ENCODE measurements around the gene TSPAN18.
A peak's percentile ranks its signal among the peaks of the same experiment; 100 is the strongest.

The TSPAN18 gene

GRCh38 chr11:44777209-44778194 is 50.7 kb downstream of the TSPAN18 start:
- no peak for DNase-seq (ENCODE audit: low read depth, low spot score)

- no peak for DNase-seq (ENCODE audit: low read depth, low spot score)
Measured at GRCh38 chr11:44778195-44779100, 51.7 kb downstream of the TSPAN18 start.

GRCh38 chr11:44779736-44780520 is 53.2 kb downstream of the TSPAN18 start:
- no peak for DNase-seq (ENCODE audit: low read depth, low spot score)

DNA sequence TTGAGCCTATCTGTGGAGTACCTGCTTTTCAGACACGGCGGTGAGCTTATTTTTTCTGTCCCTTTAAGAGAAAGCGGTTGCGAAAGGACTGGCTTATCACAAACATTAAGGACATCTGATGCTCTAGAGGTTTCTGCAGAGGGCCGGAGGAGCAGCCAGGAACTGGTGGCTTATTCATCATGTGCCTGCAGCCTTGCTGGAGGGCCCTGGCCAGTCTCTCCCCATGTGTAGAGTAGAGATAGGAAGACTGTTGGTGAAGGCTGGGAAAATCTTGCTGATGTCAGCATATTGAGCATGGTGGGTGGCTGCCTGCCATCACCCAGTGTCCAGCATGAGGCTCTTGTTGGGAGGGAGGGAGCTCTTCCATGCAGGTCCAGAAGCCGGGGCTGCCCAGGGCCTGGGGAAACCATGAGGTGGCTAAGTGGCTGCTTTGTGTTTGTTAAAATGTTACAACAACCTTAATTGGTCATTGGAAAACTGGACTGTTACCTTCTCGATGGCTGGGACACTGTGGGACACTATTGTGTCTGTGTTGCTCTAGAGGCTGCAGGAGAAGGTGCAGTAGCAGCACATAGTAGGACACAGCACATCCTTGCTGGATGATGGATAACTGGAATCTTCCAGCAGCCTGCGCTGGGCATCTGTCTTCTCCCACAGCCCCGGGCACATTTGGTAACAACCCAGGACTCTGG is 54.3 kb downstream of the TSPAN18 start:
- DNase-seq (ENCODE audit: low read depth, low spot score) = no peak

DNA sequence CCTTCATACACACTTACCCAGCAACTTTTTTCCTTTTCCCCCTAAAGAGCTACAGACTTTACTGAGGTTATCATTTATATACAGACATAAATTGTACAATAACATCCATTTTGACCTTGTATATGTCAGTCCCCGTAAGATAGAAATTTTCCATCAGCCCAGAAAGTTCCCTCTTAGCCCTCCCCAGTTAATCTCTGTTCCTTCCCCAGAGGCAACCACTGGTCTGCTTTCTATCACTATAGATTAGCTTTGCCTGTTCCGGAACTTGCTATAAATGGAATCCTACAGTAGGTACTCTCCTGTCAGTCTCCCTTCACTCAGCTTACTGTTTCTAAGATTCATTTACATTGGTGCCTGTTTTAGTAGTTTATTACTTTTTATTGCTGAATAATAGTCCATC is 54.9 kb downstream of the TSPAN18 start:
- no peak for DNase-seq (ENCODE audit: low read depth, low spot score)

DNA sequence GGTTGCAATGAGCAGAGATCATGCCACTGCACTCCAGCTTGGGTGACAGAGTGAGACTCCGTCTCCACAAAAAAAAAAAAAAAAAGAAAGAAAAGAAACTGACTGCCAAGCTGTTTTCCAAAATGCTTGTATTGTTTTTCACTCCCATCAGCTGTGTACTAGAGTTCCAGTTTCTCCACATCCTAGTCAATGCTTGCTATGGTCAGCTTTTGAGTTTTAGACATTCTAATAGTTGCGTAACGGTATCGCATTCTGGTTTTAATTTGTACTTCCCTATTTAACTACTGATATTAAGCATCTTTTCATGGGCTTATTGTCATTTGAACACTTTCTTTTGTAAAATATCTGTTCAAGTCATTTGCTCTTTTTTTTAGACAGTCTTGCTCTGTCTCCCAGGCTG is 55.7 kb downstream of the TSPAN18 start:
- DNase-seq (ENCODE audit: low read depth, low spot score) = no peak

DNA sequence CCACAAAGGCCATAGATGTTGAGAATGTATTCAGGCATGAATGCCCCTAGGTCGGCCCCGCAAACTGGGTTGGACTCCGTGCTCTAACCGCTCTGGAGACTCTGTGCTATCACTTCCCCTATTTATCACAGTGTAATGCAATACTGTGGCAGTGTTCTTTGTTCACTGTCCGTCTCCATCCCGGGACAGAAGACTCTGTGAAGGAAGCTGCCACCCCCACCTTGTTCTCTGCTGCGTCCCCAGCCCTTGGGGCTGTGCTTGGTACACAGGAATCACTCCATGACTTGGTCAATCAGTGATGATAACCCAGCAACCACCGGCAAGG is 57.6 kb downstream of the TSPAN18 start:
- DNase-seq (ENCODE audit: low read depth, low spot score) = no peak

- DNase-seq (ENCODE audit: low read depth, low spot score) = no peak
Measured at GRCh38 chr11:44784851-44785250, 58.1 kb downstream of the TSPAN18 start.

DNA sequence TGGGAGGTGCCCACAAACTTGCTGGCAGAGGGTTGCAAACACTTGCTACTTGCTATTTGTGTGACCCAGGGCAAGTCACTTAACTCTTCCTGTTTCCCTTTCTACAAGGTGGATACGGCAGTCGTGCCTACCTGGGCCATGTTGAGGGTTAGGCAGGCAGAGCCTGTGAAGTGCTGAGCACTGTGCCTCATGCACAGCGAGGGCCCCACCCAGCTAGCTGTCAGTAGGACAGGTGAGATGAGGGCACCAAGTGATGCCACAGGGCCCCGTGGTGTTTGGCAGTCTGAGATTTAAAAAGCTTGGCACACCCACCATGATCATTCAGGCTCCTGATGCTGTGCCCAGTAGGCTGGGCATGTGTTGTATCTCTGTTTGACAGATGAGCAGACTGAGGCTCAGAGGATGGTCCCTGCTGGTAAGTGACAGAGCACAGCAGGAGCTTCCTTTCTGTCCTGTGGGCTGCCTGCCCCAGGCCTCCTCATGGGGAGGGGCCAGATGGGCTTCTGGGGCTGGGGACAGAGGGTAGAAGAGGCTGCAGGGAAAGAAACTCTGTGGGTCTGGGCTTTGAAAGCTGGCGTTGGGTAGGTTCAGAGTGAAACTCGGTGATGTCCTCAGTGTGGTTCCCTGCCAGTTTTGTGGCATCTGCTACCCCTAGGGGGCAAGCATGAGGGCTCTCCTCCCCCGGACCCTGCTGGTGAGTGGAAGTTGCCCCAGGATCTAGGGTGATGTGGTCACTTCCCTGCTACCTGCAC is 59.3 kb downstream of the TSPAN18 start:
- no peak for DNase-seq (ENCODE audit: low read depth, low spot score)

DNA sequence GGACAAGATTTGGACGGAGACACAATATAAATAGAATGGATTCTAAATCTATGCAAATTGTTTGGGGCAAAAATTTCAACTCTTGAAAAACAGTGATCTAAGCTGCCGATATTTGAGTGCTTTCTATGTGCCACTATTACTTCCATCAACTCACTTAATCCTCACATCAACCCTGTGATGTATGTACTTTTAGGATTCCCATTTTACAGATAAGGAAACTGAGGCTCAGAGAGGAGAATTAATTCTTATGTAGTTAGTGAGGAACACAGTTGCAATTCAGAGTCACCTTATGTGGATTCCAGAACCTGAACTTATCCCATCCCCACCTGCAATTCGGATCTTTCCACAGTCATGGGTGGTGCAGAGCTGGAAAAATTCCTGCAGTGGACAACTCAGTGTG is 60.3 kb downstream of the TSPAN18 start:
- DNase-seq (ENCODE audit: low read depth, low spot score) = no peak

GRCh38 chr11:44787981-44788380 is 61.2 kb downstream of the TSPAN18 start:
- no peak for DNase-seq (ENCODE audit: low read depth, low spot score)

- DNase-seq (ENCODE audit: low read depth, low spot score) = peak; percentile 44
Measured at GRCh38 chr11:44788536-44789261, 61.9 kb downstream of the TSPAN18 start.

DNA sequence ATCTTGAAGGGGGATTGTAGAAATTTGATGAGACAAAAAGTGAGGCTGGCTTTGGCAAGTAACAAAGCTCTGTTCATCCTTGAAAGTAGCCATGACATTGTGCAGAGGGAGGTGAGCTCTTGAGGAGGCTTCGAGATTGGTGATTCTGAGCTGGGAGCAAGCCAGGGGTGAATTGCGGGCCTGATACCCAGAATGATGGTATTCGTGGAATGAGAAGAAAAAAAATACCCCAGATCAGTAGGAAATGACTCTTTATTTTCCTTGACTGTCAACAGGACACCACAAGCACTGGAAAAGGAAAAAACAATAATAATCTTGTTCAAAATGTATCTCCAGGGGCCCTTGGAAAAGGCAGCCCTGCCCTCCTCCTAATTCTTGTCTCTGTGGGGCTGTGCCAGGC is 62.7 kb downstream of the TSPAN18 start:
- no peak for DNase-seq (ENCODE audit: low read depth, low spot score)

DNA sequence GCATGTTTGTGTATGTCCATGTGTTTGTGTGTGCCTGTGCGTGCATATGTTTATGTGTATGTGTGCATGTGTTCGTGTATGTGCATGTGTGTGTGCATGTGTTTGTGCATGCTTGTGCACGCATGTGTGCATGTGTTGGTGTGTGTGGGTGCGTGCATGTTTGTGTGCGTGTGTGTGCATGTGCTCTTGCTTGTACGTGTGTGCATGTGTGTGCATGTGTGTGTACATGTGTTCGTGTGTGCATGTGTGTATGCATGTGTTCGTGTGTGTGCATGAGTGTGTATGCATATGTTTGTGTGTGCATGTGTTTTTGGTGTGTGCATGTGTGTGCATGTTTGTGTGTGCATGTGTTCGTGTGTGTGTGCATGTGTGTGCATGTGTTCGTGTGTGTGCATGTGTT is 63.4 kb downstream of the TSPAN18 start:
- DNase-seq (ENCODE audit: low read depth, low spot score) = no peak

GRCh38 chr11:44791316-44791925 is 64.7 kb downstream of the TSPAN18 start:
- no peak for DNase-seq (ENCODE audit: low read depth, low spot score)

- no peak for DNase-seq (ENCODE audit: low read depth, low spot score)
Measured at GRCh38 chr11:44792171-44792570, 65.4 kb downstream of the TSPAN18 start.

DNA sequence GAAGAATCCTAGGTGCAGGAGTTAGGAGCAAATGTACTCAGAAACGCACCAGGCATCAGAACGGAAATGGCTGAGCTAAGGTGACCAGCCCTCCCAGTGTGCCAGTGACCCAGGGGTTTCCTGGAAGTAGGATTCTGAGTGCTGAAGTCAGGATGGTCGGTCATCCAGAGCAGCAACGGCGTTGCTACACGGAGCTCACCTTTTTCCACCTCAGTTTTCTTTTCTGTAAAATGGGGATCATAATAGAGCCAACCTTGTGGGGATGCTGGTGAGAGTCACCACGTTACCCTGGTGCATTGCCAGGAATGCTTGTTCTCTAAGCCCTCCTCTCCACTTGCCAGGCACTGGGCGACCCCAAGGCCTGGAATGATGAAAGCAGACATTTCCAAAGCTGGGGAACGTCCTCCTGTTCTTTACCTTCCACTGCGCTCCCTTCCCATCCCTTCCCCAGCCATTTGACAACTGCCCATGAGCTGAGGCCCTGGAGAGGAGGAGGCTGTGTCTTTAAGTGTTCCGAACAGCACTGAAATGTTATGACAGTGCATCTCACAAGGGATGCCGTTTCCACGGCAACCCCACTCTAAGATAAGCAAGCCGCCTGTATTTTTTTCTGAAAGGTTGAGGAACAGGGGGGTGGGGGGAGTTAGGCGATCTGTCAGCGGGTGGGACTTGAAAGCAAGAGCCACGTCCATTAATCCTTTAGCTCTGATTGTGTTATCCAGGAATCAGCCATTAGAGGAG is 66.8 kb downstream of the TSPAN18 start:
- DNase-seq (ENCODE audit: low read depth, low spot score) = no peak

- DNase-seq (ENCODE audit: low read depth, low spot score) = no peak
Measured at GRCh38 chr11:44795803-44796535, 69.2 kb downstream of the TSPAN18 start.

Measured in brain pericyte (primary cell).